Ovary (tissue), 3 donors: ENCODE measurements around the gene ELK3.

Experiments
- CTCF ChIP-seq, 3 donors: fragments of 450-650 bp in 2 of 3; fragments of 200-600 bp in 1 of 3; IDR thresholded peaks; one replicate each; pipeline versions ENCODE4 v1.5.1 to v1.8.0; 2016 to 2022; ENCODE audit warnings: antibody characterized with exemption in 3 of 3, mild to moderate bottlenecking in 1 of 3
- EP300 ChIP-seq: sonication (generic); formaldehyde crosslinking; IDR thresholded peaks from one replicate; pipeline ENCODE4 v1.6.1; 2017; ENCODE audit warnings: antibody characterized with exemption
- POLR2A ChIP-seq: fragments of 450-650 bp; IDR thresholded peaks from one replicate; pipeline ENCODE4 v1.6.1; 2017; ENCODE audit warnings: antibody characterized with exemption, mild to moderate bottlenecking, moderate library complexity
- donor health status: DM: no; HTN: no; CAD: no.

GRCh38 chr12:96192926-96193573 lies 1.1 kb upstream of the ELK3 start:
- TF ChIP-seq CTCF (IDR thresholded peaks at IDR 0.05) (no peak), POLR2A (no peak), EP300 (no peak)
